Hepatocyte (in vitro differentiated cells): ENCODE measurements around the gene GANC. TPM values are rescaled to one million over a fixed set of nuclear protein-coding genes. Genes with fewer than 3 reads are reported as not detected.

Experiments
- DNase-seq: peaks from one replicate; pipeline ENCODE4 v3.0.0-alpha.2; 2016; ENCODE audit warnings: low spot score
- H2AFZ ChIP-seq: fragments of 200-600 bp; sonication (generic); 2 replicates; pipeline ENCODE4 v1.6.0; 2016; ENCODE audit warnings: antibody characterized with exemption, mild to moderate bottlenecking
- H3K27ac ChIP-seq: fragments of 200-600 bp; sonication (generic); 2 replicates; pipeline ENCODE4 v1.5.1; 2016; ENCODE audit warnings: mild to moderate bottlenecking
- H3K27me3 ChIP-seq: fragments of 200-600 bp; sonication (generic); 2 replicates; pipeline ENCODE4 v1.6.1; 2016
- H3K36me3 ChIP-seq: fragments of 200-600 bp; sonication (generic); replicated peaks from 2 replicates; pipeline ENCODE4 v1.5.1; 2016; ENCODE audit warnings: low read depth; ENCODE audit not compliant: insufficient read depth
- H3K4me1 ChIP-seq: fragments of 200-600 bp; sonication (generic); 2 replicates; pipeline ENCODE4 v1.5.1; 2016; ENCODE audit warnings: mild to moderate bottlenecking, moderate library complexity; ENCODE audit not compliant: insufficient read depth
- H3K4me2 ChIP-seq: fragments of 200-600 bp; sonication (generic); 2 replicates; pipeline ENCODE4 v1.6.0; 2016
- H3K4me3 ChIP-seq: fragments of 200-600 bp; sonication (generic); 2 replicates; pipeline ENCODE4 v1.5.1; 2016; ENCODE audit warnings: mild to moderate bottlenecking
- H3K79me2 ChIP-seq: fragments of 200-600 bp; sonication (generic); 2 replicates; pipeline ENCODE4 v1.6.0; 2017; ENCODE audit warnings: mild to moderate bottlenecking
- H3K9me2 ChIP-seq: fragments of 200-600 bp; sonication (generic); replicated peaks from 2 replicates; pipeline ENCODE4 v1.6.0; 2017; ENCODE audit warnings: mild to moderate bottlenecking; ENCODE audit not compliant: insufficient read depth
- H3K9me3 ChIP-seq: fragments of 200-600 bp; sonication (generic); 2 replicates; pipeline ENCODE4 v1.5.1; 2016; ENCODE audit warnings: low read depth, mild to moderate bottlenecking
- H4K20me1 ChIP-seq: fragments of 200-600 bp; sonication (generic); 2 replicates; pipeline ENCODE4 v1.6.0; 2016; ENCODE audit warnings: mild to moderate bottlenecking; ENCODE audit not compliant: insufficient read depth, poor library complexity, severe bottlenecking
- EZH2 ChIP-seq: fragments of 200-600 bp; sonication (generic); IDR thresholded peaks from 2 replicates; pipeline ENCODE4 v1.6.1; 2016; ENCODE audit warnings: antibody characterized with exemption, mild to moderate bottlenecking, borderline replicate concordance
- EZH2phosphoT487 ChIP-seq: fragments of 200-600 bp; sonication (generic); IDR thresholded peaks from one replicate; pipeline ENCODE4 v1.6.1; 2018; ENCODE audit warnings: antibody characterized with exemption, mild to moderate bottlenecking, low read depth, moderate library complexity; ENCODE audit not compliant: unreplicated experiment, severe bottlenecking
- WGBS: methylation state at CpG from one replicate; pipeline ENCODE4 v1.1.6; 2016; ENCODE audit warnings: low lambda C conversion rate; ENCODE audit errors: missing lambda C conversion rate; 5-methylcytosine and 5-hydroxymethylcytosine counted together
- polyA plus RNA-seq: library from polyadenylated mRNA; unstranded; fragments of >200 nt; fragmentation: Nextera tagmentation; extraction: Ambion mirVana; gene quantifications from 2 replicates; pipeline ENCODE4 v1.2.1, GENCODE V29; 2016
- total RNA-seq: library from RNA; depleted of rRNA; stranded (reverse); fragments of >200 nt; gene quantifications from 2 replicates; pipeline ENCODE4 v1.2.3, GENCODE V29; 2014
- TF ChIP-seq, protein P1 (sequence below): fragments of 200-600 bp; sonication (generic); IDR thresholded peaks from 2 replicates; pipeline ENCODE4 v1.5.1; 2016; ENCODE audit warnings: antibody characterized with exemption, mild to moderate bottlenecking; ENCODE audit not compliant: poor library complexity

The GANC gene
- total and polyA plus RNA-seq, 2 experiments from 2014 or later = 9.1 to 11.2 TPM

DNA sequence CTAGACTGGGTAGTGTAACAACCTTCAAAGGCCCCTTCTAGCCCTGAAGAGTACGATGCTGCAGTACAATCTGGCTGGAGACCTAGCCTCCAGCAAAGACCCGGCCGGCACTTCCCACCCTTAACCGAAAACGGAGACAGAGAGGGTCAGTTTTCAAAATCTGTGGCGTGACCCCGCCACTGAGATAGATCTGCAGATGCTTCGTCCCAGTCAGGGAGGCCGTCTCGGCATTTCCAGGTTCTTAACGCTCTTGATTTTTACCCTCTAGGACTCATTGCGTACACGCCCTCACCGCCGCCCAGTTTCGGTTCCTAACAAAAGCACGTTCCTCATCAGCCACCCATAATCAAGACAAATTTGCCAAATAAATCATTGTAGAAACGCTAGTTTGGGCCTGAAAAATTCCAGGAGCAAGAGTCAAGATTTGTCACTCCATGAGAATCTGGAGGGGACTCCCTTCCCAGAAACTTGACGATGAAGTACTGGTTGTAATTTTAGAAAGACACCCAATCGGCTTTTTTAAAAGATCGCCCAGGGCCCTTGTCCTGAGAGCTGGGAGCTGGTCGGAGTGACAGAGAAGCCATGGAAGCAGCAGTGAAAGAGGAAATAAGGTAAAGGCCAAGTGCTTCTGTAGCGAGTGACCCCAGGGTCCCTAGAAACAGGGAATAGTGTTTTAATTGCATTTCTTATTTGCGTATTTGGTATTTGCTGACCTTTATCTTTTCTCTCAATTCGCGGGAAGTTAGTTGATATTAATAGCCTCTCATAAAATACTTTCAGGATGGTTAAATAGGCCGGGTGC, 1.1 kb downstream of the GANC start:
- peaks cover 10% of the 10 kb centered on the region for H3K4me1 ChIP-seq
- peak overlapping the region; percentile 29 for H3K4me3 ChIP-seq
- peaks cover 4% of the 10 kb centered on the region for H4K20me1 ChIP-seq
- H3K36me3 ChIP-seq = no peaks in the 10 kb centered on the region
- 15% methylated on average over 27 of the region's 27 CpGs for WGBS
- TF ChIP-seq, protein P1, sequence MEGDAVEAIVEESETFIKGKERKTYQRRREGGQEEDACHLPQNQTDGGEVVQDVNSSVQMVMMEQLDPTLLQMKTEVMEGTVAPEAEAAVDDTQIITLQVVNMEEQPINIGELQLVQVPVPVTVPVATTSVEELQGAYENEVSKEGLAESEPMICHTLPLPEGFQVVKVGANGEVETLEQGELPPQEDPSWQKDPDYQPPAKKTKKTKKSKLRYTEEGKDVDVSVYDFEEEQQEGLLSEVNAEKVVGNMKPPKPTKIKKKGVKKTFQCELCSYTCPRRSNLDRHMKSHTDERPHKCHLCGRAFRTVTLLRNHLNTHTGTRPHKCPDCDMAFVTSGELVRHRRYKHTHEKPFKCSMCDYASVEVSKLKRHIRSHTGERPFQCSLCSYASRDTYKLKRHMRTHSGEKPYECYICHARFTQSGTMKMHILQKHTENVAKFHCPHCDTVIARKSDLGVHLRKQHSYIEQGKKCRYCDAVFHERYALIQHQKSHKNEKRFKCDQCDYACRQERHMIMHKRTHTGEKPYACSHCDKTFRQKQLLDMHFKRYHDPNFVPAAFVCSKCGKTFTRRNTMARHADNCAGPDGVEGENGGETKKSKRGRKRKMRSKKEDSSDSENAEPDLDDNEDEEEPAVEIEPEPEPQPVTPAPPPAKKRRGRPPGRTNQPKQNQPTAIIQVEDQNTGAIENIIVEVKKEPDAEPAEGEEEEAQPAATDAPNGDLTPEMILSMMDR = no peak
- TF ChIP-seq EZH2 = no peak
- no peak for TF ChIP-seq EZH2phosphoT487
- peak overlapping the region; percentile 58 for H2AFZ ChIP-seq
- peaks cover 52% of the 10 kb centered on the region for H3K79me2 ChIP-seq
- H3K9me2 ChIP-seq = no peaks in the 10 kb centered on the region
- H3K4me2 ChIP-seq = peak overlapping the region; percentile 82
- H3K27ac ChIP-seq = peak overlapping the region; percentile 96
- no peaks in the 10 kb centered on the region for H3K9me3 ChIP-seq
- peak; percentile 50 for DNase-seq
- H3K27me3 ChIP-seq = no peaks in the 10 kb centered on the region

DNA sequence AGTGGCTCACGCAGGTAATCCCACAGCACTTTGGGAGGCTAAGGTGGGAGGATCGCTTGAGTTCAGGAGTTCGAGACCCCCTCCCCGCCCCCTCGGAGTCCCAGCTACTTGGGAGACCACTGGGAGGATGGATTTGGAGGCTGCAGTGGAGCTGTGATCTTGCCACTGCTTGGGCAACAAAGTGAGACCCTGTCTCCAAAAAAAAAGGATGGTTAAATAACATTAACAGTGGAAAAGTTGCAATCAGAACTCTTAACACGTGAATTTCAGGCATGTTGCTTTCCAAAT, 1.6 kb downstream of the GANC start:
- H3K9me2 ChIP-seq = no peaks in the 10 kb centered on the region
- TF ChIP-seq, protein P1 = no peak
- TF ChIP-seq EZH2 = no peak
- TF ChIP-seq EZH2phosphoT487 = no peak
- no peaks in the 10 kb centered on the region for H3K36me3 ChIP-seq
- no peaks in the 10 kb centered on the region for H3K9me3 ChIP-seq
- H3K27me3 ChIP-seq = no peaks in the 10 kb centered on the region
- peaks cover 10% of the 10 kb centered on the region for H3K4me1 ChIP-seq
- H3K4me3 ChIP-seq = peak overlapping the region; percentile 29
- no peak for DNase-seq
- peak overlapping the region; percentile 96 for H3K27ac ChIP-seq
- H3K79me2 ChIP-seq = peaks cover 48% of the 10 kb centered on the region
- WGBS = 89% methylated on average over 6 of the region's 6 CpGs
- peak overlapping the region; percentile 58 for H2AFZ ChIP-seq
- peaks cover 4% of the 10 kb centered on the region for H4K20me1 ChIP-seq
- peak overlapping the region; percentile 82 for H3K4me2 ChIP-seq

DNA sequence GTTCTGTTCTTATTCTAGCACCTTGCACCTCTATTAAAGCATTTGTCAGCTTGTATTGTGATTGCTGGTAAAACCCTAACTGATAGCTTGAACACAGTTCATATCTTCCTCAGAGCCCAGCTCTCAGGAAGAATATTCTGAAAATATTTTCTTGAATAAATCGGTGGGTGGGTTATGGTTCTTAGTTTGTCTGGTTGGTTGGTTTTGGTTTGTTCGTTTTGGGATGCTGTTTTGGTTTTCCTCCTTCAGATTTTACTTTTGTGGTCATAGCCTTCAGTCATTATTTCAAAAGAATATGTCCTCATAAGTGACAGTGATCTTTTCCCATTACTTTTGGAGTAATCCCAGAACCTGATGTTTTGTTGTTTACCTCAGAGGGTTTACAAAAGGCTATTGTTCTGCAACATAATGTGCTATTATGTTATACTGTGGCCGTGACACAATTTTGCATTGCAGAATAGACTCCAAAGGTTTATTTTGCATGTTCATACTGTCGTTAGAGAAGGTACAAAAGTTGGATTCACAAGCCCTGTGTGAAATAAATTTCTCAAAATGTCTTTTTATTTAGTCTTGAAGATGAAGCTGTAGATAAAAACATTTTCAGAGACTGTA, 2.9 kb downstream of the GANC start:
- H3K27ac ChIP-seq = no peak overlapping the region
- H4K20me1 ChIP-seq = peaks cover 4% of the 10 kb centered on the region
- H3K36me3 ChIP-seq = no peaks in the 10 kb centered on the region
- H3K27me3 ChIP-seq = no peaks in the 10 kb centered on the region
- 84% methylated on average over 4 of the region's 4 CpGs for WGBS
- H3K9me2 ChIP-seq = no peaks in the 10 kb centered on the region
- H3K9me3 ChIP-seq = no peaks in the 10 kb centered on the region
- TF ChIP-seq EZH2 (no peak), EZH2phosphoT487 (no peak)
- TF ChIP-seq, protein P1 = no peak
- no peak for DNase-seq
- no peak overlapping the region for H3K4me3 ChIP-seq
- peaks cover 36% of the 10 kb centered on the region for H3K79me2 ChIP-seq
- H3K4me2 ChIP-seq = peak overlapping the region; percentile 82
- peaks cover 10% of the 10 kb centered on the region for H3K4me1 ChIP-seq
- peak overlapping the region; percentile 58 for H2AFZ ChIP-seq
